Measurements from ENCODE around the gene MRPL1. TPM values are rescaled to one million over a fixed set of nuclear protein-coding genes. Genes with fewer than 3 reads are reported as not detected.

Gene MRPL1
- total RNA-seq, 2 experiments from 2014 or later, result 22.6 to 37.4 TPM

- Histone ChIP-seq H4K20me1 (ENCODE audit: insufficient read depth, low read length) (no peaks in the 10 kb centered on the region), H3K9me2 (ENCODE audit: insufficient read depth, low read length) (no peaks in the 10 kb centered on the region), H3K79me2 (ENCODE audit: insufficient read depth, low read depth, low read length) (peaks cover 51% of the 10 kb centered on the region; the same call in 1 of the 2 replicates), H3K36me3 (ENCODE audit: insufficient read depth, low read length) (peaks cover 94% of the 10 kb centered on the region), H3K9me3 (ENCODE audit: low read length) (no peaks in the 10 kb centered on the region), H3K4me1 (ENCODE audit: insufficient read depth, low read length, poor library complexity, severe bottlenecking) (no peaks in the 10 kb centered on the region), H3K4me3 (ENCODE audit: low read depth, low read length, poor library complexity, severe bottlenecking) (no peak overlapping the region), H3K4me2 (ENCODE audit: low read length) (no peak overlapping the region), H3K27ac (ENCODE audit: low read depth, low read length, poor library complexity, severe bottlenecking) (no peak overlapping the region), H2AFZ (ENCODE audit: low read length) (no peak overlapping the region)
- ChIA-PET CTCF (ENCODE audit: unreplicated experiment) (no interaction called here), POLR2A (interaction anchor here (0.8 to 2.0 kb wide), 3 partner anchors 8 to 15 kb away, joined by 3 to 6 read pairs (median 3); no protein-coding TSS in a partner anchor)
- intact Hi-C loops (cut with micrococcal nuclease; ENCODE audit: unreplicated experiment), result no loop called here
- BruUV-seq (replicated peaks), result no TSS peak
- no peak for DNase-seq (ENCODE audit: low spot score)
- no peak for TF ChIP-seq EZH2phosphoT487 (IDR thresholded peaks at IDR 0.05; ENCODE audit: borderline replicate concordance, low read depth, low read length)
- TF ChIP-seq CTCF (conservative IDR thresholded peaks at IDR 0.05; ENCODE audit: low read length), result no peak
These were observed 15.3 kb downstream of the MRPL1 start for GRCh38 chr4:77877771-77878565.

- CTCF ChIA-PET (ENCODE audit: unreplicated experiment), result no interaction called here
- Histone ChIP-seq H3K9me2 (ENCODE audit: insufficient read depth, low read length) (no peaks in the 10 kb centered on the region), H3K27ac (ENCODE audit: low read depth, low read length, poor library complexity, severe bottlenecking) (no peak overlapping the region), H2AFZ (ENCODE audit: low read length) (no peak overlapping the region), H3K4me1 (ENCODE audit: insufficient read depth, low read length, poor library complexity, severe bottlenecking) (no peaks in the 10 kb centered on the region), H3K9me3 (ENCODE audit: low read length) (0 out of 2 replicates have a peak, but pooled peaks cover 6% of the 10 kb centered on the region), H3K36me3 (ENCODE audit: insufficient read depth, low read length) (peaks cover 97% of the 10 kb centered on the region), H3K79me2 (ENCODE audit: insufficient read depth, low read depth, low read length) (peaks cover 53% of the 10 kb centered on the region; the same call in 1 of the 2 replicates), H4K20me1 (ENCODE audit: insufficient read depth, low read length) (no peaks in the 10 kb centered on the region), H3K4me2 (ENCODE audit: low read length) (no peak overlapping the region), H3K4me3 (ENCODE audit: low read depth, low read length, poor library complexity, severe bottlenecking) (no peak overlapping the region)
- POLR2A ChIA-PET, result interaction anchor here (0.6 to 2.3 kb wide), 7 partner anchors 11 to 1700 kb away, joined by 3 to 10 read pairs (median 4); no protein-coding TSS in a partner anchor
- no TSS peak for BruUV-seq (replicated peaks)
- intact Hi-C loops (cut with micrococcal nuclease; ENCODE audit: unreplicated experiment), result no loop called here
- TF ChIP-seq CTCF (conservative IDR thresholded peaks at IDR 0.05; ENCODE audit: low read length) (no peak), EZH2phosphoT487 (IDR thresholded peaks at IDR 0.05; ENCODE audit: borderline replicate concordance, low read depth, low read length) (no peak)
- no peak for DNase-seq (ENCODE audit: low spot score)
These were observed 18.2 kb downstream of the MRPL1 start for GRCh38 chr4:77880784-77881183.
